Natural killer cell (primary cell): ENCODE data around the gene DDX53. TPM values are rescaled to one million over a fixed set of nuclear protein-coding genes. Genes with fewer than 3 reads are reported as not detected.

Experiments used
- ATAC-seq, 3 donors: fragments of 150-1000 bp in 2 of 3; fragments of 200-7000 bp in 1 of 3; cut with Tn5 transposase; 1 replicate in 1 of 3; 2 replicates in 2 of 3; pipeline ENCODE4 v1.10.0; 2021; ENCODE audit warnings: mild to moderate bottlenecking in 2 of 3, moderate library complexity in 2 of 3
- DNase-seq, 2 donors: peaks; one replicate each; pipeline versions ENCODE4 v3.0.0 to v3.0.0-alpha.2; 2013 to 2021; ENCODE audit warnings: mixed read lengths in 1 of 2
- H3K27ac ChIP-seq: one replicate; pipeline ENCODE4 v1.5.1; 2013; ENCODE audit warnings: mild to moderate bottlenecking, low read length
- H3K27me3 ChIP-seq: one replicate; pipeline ENCODE4 v1.6.1; 2013; ENCODE audit warnings: low read length; ENCODE audit not compliant: control insufficient read depth, insufficient read depth
- H3K36me3 ChIP-seq: one replicate; pipeline ENCODE4 v1.6.1; 2013; ENCODE audit warnings: low read length; ENCODE audit not compliant: control insufficient read depth, insufficient read depth
- H3K4me1 ChIP-seq: one replicate; pipeline ENCODE4 v1.6.1; 2013; ENCODE audit warnings: low read length; ENCODE audit not compliant: control insufficient read depth, insufficient read depth
- H3K4me3 ChIP-seq: one replicate; pipeline ENCODE4 v1.5.1; 2013; ENCODE audit warnings: low read length
- H3K9me3 ChIP-seq: one replicate; pipeline ENCODE4 v1.6.1; 2013; ENCODE audit warnings: low read length; ENCODE audit not compliant: control insufficient read depth, insufficient read depth
- H3K27ac Mint-ChIP-seq, 2 donors: one replicate each; pipeline ENCODE4 v1.8.0; 2022; ENCODE audit warnings: mild to moderate bottlenecking in 2 of 2, mixed read lengths in 2 of 2, moderate library complexity in 1 of 2
- H3K27me3 Mint-ChIP-seq, 2 donors: one replicate each; pipeline ENCODE4 v1.8.0; 2022; ENCODE audit warnings: low read depth in 2 of 2, mixed read lengths in 2 of 2
- H3K36me3 Mint-ChIP-seq: one replicate; pipeline ENCODE4 v1.8.0; 2022; ENCODE audit warnings: mixed read lengths
- H3K4me1 Mint-ChIP-seq, 2 donors: one replicate each; pipeline ENCODE4 v1.8.0; 2022; ENCODE audit warnings: mixed read lengths in 2 of 2
- H3K4me3 Mint-ChIP-seq: one replicate; pipeline ENCODE4 v1.8.0; 2022; ENCODE audit warnings: mild to moderate bottlenecking, moderate library complexity, mixed read lengths
- H3K9me3 Mint-ChIP-seq, 2 donors: one replicate each; pipeline ENCODE4 v1.8.0; 2022; ENCODE audit warnings: mixed read lengths in 2 of 2
- WGBS: methylation state at CpG from one replicate; pipeline ENCODE4 v1.1.7; 2013; ENCODE audit warnings: missing lambda C conversion rate; ENCODE audit not compliant: insufficient coverage; 5-methylcytosine and 5-hydroxymethylcytosine counted together
- intact Hi-C: fragments of 100-400 bp; cut with micrococcal nuclease; formaldehyde crosslinking; loops from one replicate; pipeline ENCODE4 v1.14.2; 2022
- total RNA-seq, 4 donors: library from RNA; stranded (reverse); fragments of 120-200 nt in 1 of 4; gene quantifications; one replicate each; pipeline versions ENCODE4 v1.2.3 to v1.2.4, GENCODE V29; 2013 to 2022
- TF ChIP-seq, protein P1 (sequence below): fragments of 200-600 bp; IDR thresholded peaks from one replicate; pipeline ENCODE4 v1.8.0; 2022; ENCODE audit warnings: antibody characterized with exemption

Gene DDX53
- total RNA-seq, 3 donors from 2014 or later (not counting 1 experiment from before 2014, with no cell fraction given), result not detected

DNA sequence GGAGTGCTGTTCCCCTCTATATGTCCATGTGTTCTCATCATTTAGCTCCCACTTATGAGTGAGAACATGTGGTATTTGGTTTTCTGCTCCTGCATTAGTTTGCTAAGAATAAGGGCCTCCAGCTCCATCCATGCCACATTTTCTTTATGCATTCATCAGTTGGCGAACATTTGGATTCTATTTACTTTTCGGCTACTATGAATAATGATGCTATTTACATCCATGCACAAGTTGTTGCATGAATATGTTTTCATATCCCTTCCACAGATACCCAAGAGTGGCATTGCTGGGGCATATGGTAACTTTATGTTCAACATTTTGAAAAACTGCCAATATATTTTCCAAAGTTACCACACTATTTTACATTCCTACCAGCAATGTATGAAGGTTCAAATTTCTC, 13.8 kb upstream of the DDX53 start:
- TF ChIP-seq, protein P1, sequence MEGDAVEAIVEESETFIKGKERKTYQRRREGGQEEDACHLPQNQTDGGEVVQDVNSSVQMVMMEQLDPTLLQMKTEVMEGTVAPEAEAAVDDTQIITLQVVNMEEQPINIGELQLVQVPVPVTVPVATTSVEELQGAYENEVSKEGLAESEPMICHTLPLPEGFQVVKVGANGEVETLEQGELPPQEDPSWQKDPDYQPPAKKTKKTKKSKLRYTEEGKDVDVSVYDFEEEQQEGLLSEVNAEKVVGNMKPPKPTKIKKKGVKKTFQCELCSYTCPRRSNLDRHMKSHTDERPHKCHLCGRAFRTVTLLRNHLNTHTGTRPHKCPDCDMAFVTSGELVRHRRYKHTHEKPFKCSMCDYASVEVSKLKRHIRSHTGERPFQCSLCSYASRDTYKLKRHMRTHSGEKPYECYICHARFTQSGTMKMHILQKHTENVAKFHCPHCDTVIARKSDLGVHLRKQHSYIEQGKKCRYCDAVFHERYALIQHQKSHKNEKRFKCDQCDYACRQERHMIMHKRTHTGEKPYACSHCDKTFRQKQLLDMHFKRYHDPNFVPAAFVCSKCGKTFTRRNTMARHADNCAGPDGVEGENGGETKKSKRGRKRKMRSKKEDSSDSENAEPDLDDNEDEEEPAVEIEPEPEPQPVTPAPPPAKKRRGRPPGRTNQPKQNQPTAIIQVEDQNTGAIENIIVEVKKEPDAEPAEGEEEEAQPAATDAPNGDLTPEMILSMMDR, result no peak
- Mint-ChIP-seq H3K4me3 (no peak overlapping the region), H3K27me3 (no peaks in the 10 kb centered on the region), H3K36me3 (no peaks in the 10 kb centered on the region), H3K27ac (no peak overlapping the region), H3K9me3 (no peaks in the 10 kb centered on the region), H3K4me1 (no peaks in the 10 kb centered on the region)
- DNase-seq (no peak), ATAC-seq (no peak)
- WGBS, result no CpG with 5 or more reads among the region's 2 CpGs
- Histone ChIP-seq H3K9me3 (no peaks in the 10 kb centered on the region), H3K36me3 (no peaks in the 10 kb centered on the region), H3K27me3 (no peaks in the 10 kb centered on the region), H3K4me1 (no peaks in the 10 kb centered on the region), H3K27ac (no peak overlapping the region), H3K4me3 (no peak overlapping the region)
- intact Hi-C loops, result no loop called here

DNA sequence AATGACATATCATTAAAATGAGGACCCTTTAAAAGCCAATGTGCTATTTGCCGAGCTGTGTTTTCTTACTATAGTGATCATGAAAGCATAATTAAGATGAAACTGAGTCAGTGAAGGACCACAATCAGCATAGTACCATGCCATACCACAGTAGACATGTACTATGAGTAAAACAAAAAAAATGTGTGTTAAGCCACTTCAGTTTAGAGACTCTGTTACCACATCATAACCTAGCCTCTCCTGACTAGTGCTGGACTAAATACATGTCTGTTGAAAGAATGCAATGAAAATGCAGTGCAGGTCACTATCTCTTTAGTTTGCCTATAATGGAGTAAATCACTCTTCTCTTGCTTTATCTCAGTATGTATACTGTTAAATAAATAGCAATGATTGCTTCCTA, 12.3 kb upstream of the DDX53 start:
- Histone ChIP-seq H3K36me3 (no peaks in the 10 kb centered on the region), H3K27ac (no peak overlapping the region), H3K4me3 (no peak overlapping the region), H3K9me3 (no peaks in the 10 kb centered on the region), H3K4me1 (no peaks in the 10 kb centered on the region), H3K27me3 (no peaks in the 10 kb centered on the region)
- no CpG with 5 or more reads among the region's 1 CpG for WGBS
- intact Hi-C loops, result no loop called here
- no peak for ATAC-seq
- no peak overlapping the region for H3K4me3 Mint-ChIP-seq
- no peaks in the 10 kb centered on the region for H3K4me1 Mint-ChIP-seq
- H3K27ac Mint-ChIP-seq, result no peak overlapping the region
- TF ChIP-seq, protein P1, result no peak
- H3K9me3 Mint-ChIP-seq, result no peaks in the 10 kb centered on the region
- no peaks in the 10 kb centered on the region for H3K27me3 Mint-ChIP-seq
- DNase-seq, result no peak
- H3K36me3 Mint-ChIP-seq, result no peaks in the 10 kb centered on the region

DNA sequence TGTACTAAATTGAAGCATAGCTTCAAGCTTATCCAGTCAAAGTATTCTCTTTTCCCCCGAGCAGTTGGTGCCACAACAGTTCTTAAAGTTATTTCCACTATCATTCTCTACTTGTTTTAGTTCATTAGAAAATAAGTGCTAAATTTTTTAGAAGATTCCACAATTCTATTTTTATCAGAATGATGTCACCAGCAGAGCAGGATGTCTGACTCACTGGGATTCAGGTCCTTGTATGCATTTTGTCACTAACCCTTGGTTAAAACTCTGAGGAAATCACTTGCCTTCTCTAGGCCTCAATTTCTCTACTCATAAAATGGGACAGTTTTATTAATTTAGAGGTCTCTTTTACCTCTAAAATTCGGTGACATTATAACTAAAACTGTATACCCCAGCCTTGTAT, 3.4 kb downstream of the DDX53 start:
- Histone ChIP-seq H3K4me3 (no peak overlapping the region), H3K4me1 (no peaks in the 10 kb centered on the region), H3K36me3 (no peaks in the 10 kb centered on the region), H3K27me3 (no peaks in the 10 kb centered on the region), H3K27ac (no peak overlapping the region), H3K9me3 (no peaks in the 10 kb centered on the region)
- intact Hi-C loops, result no loop called here
- no peak overlapping the region for H3K4me3 Mint-ChIP-seq
- DNase-seq (no peak), ATAC-seq (no peak)
- H3K27me3 Mint-ChIP-seq, result no peaks in the 10 kb centered on the region
- TF ChIP-seq, protein P1, result no peak
- WGBS, result no CpG with 5 or more reads among the region's 2 CpGs
- no peaks in the 10 kb centered on the region for H3K36me3 Mint-ChIP-seq
- H3K4me1 Mint-ChIP-seq, result no peaks in the 10 kb centered on the region
- H3K27ac Mint-ChIP-seq, result no peak overlapping the region
- H3K9me3 Mint-ChIP-seq, result peaks cover 0 to 2% of the 10 kb centered on the region in 2 donors

DNA sequence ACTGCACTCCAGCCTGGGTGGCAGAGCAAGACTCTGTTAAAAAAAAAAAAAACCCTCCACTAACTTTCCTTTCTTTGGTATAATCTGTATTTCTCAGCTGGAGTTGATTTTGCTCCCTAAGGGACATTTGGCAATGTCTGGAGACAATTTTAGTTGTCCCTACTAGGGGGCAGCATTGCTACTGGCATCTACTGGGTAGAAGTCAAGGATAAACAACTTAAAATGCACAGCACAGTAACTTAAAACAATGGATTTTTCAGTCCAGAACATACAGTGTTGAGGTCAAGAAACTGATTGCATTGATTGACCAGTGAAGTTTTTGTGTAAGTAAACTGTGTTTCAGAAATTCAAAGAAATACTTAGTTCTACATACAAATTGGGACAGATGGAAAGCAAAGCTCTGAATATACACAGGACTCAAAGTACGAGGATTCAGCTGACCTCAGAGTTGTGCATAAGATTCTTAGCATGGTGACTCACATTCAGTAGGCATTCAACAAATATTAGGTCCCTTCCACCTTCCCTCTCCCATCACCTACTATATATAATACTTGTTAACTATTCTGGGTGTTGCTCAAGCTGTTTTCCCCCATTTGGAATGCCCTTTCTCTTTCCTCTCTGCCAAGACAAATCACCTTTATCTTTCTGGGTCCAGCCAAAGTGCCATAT, 8.8 kb downstream of the DDX53 start:
- H3K4me3 ChIP-seq, result no peak overlapping the region
- 80% methylated on average over 1 of the region's 1 CpG for WGBS
- no peaks in the 10 kb centered on the region for H3K36me3 Mint-ChIP-seq
- H3K27me3 Mint-ChIP-seq, result no peaks in the 10 kb centered on the region
- no peaks in the 10 kb centered on the region for H3K9me3 ChIP-seq
- peaks cover 0 to 2% of the 10 kb centered on the region in 2 donors for H3K9me3 Mint-ChIP-seq
- no peaks in the 10 kb centered on the region for H3K27me3 ChIP-seq
- no peak overlapping the region for H3K27ac ChIP-seq
- peaks cover 0 to 11% of the 10 kb centered on the region in 2 donors for H3K4me1 Mint-ChIP-seq
- DNase-seq, result no peak
- TF ChIP-seq, protein P1, result no peak
- intact Hi-C loops, result no loop called here
- H3K4me1 ChIP-seq, result no peaks in the 10 kb centered on the region
- no peaks in the 10 kb centered on the region for H3K36me3 ChIP-seq
- ATAC-seq, result no peak
- H3K27ac Mint-ChIP-seq, result no peak overlapping the region
- H3K4me3 Mint-ChIP-seq, result no peak overlapping the region
